Erythroblast (primary cell): Measurements from ENCODE around the gene SARDH.

ENCODE experiments used
- GATA1 ChIP-seq: IDR thresholded peaks from 2 replicates; pipeline ENCODE4 v1.6.1; 2011; ENCODE audit warnings: low read depth, mild to moderate bottlenecking, control low read depth, low read length, moderate library complexity
- POLR2A ChIP-seq: IDR thresholded peaks from 2 replicates; pipeline ENCODE4 v1.6.1; 2011; ENCODE audit warnings: mild to moderate bottlenecking, low read length

GRCh38 chr9:133654736-133655657 lies 83.2 kb downstream of the SARDH start:
- TF ChIP-seq POLR2A (no peak), GATA1 (no peak)
